GM23338 (cell line): ENCODE data around the gene LRRC4.

Experiments
- CREB1 ChIP-seq: fragments of 250-450 bp; sonication (Bioruptor Pico); IDR thresholded peaks from 2 replicates; pipeline ENCODE4 v1.5.0; 2020; ENCODE audit warnings: low read depth, mild to moderate bottlenecking, moderate library complexity
- EZH2 ChIP-seq: fragments of 200-600 bp; sonication (generic); IDR thresholded peaks from one replicate; pipeline ENCODE4 v1.8.0; 2017; ENCODE audit warnings: antibody characterized with exemption, mild to moderate bottlenecking, low read depth; ENCODE audit not compliant: unreplicated experiment
- EZH2phosphoT487 ChIP-seq: fragments of 200-600 bp; sonication (generic); IDR thresholded peaks from one replicate; pipeline ENCODE4 v1.8.1; 2018; ENCODE audit warnings: antibody characterized with exemption; ENCODE audit not compliant: unreplicated experiment
- JUNB ChIP-seq: IDR thresholded peaks from one replicate; pipeline ENCODE4 v1.6.1; 2016; ENCODE audit warnings: antibody characterized with exemption; ENCODE audit not compliant: unreplicated experiment
- NANOG ChIP-seq: IDR thresholded peaks from 2 replicates; pipeline ENCODE4 v1.6.1; 2016; ENCODE audit warnings: antibody characterized with exemption, borderline replicate concordance
- POLR2AphosphoS5 ChIP-seq: IDR thresholded peaks from 2 replicates; pipeline ENCODE4 v1.6.1; 2016; ENCODE audit warnings: antibody characterized with exemption, low read depth
- ZNF114 ChIP-seq: fragments of 250-450 bp; sonication (Bioruptor Pico); IDR thresholded peaks from 2 replicates; pipeline ENCODE4 v1.5.0; 2020; ENCODE audit warnings: mild to moderate bottlenecking, moderate library complexity
- ZNF331 ChIP-seq: fragments of 250-450 bp; sonication (Bioruptor Pico); IDR thresholded peaks from 2 replicates; pipeline ENCODE4 v1.5.0; 2020; ENCODE audit warnings: low read depth, mild to moderate bottlenecking, moderate library complexity
- TF ChIP-seq, protein P1 (sequence below), 2 experiments: fragments of 200-600 bp in 1 of 2; sonication (generic) in 1 of 2; conservative IDR thresholded peaks; 2 replicates each; pipeline versions ENCODE4 v1.5.1 to v1.6.1; 2016 to 2017; ENCODE audit warnings: antibody characterized with exemption in 2 of 2, low read depth in 2 of 2, mild to moderate bottlenecking in 2 of 2, moderate library complexity in 1 of 2
- TF ChIP-seq, protein P2 (sequence below): IDR thresholded peaks from one replicate; pipeline ENCODE4 v1.6.1; 2018; ENCODE audit warnings: antibody characterized with exemption; ENCODE audit not compliant: unreplicated experiment
- TF ChIP-seq, protein P3 (sequence below): fragments of 250-450 bp; sonication (Bioruptor Pico); IDR thresholded peaks from 2 replicates; pipeline ENCODE4 v1.5.0; 2020; ENCODE audit warnings: mild to moderate bottlenecking, moderate library complexity
- TF ChIP-seq, protein P4 (sequence below): IDR thresholded peaks from 2 replicates; pipeline ENCODE4 v1.6.1; 2016; ENCODE audit warnings: antibody characterized with exemption

DNA sequence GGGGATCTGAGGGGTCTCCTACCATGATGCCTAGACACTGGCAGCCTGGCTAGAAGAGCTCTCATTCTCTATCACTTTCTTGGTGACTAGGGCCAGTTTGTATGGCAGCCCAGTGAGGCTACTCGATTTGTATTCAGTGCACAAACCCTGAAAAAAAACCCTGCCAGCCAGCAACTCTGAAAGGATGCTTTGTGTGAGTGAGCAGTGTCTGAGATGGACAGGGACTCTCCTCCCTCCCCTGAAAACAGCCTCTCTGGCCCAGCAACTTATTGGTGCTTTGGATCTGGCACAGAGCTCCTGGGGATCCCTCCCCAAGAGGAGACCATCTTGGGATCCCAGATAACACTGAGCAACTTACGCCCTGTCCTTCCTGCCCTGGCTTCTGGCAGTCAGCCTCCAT, 10.8 kb upstream of the LRRC4 start:
- TF ChIP-seq, protein P1, sequence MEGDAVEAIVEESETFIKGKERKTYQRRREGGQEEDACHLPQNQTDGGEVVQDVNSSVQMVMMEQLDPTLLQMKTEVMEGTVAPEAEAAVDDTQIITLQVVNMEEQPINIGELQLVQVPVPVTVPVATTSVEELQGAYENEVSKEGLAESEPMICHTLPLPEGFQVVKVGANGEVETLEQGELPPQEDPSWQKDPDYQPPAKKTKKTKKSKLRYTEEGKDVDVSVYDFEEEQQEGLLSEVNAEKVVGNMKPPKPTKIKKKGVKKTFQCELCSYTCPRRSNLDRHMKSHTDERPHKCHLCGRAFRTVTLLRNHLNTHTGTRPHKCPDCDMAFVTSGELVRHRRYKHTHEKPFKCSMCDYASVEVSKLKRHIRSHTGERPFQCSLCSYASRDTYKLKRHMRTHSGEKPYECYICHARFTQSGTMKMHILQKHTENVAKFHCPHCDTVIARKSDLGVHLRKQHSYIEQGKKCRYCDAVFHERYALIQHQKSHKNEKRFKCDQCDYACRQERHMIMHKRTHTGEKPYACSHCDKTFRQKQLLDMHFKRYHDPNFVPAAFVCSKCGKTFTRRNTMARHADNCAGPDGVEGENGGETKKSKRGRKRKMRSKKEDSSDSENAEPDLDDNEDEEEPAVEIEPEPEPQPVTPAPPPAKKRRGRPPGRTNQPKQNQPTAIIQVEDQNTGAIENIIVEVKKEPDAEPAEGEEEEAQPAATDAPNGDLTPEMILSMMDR (conservative IDR thresholded peaks at IDR 0.05; ENCODE audit: low read depth in 2 of 2), result no peak
- TF ChIP-seq POLR2AphosphoS5, result no peak
- TF ChIP-seq EZH2, result no peak
- TF ChIP-seq, protein P2, sequence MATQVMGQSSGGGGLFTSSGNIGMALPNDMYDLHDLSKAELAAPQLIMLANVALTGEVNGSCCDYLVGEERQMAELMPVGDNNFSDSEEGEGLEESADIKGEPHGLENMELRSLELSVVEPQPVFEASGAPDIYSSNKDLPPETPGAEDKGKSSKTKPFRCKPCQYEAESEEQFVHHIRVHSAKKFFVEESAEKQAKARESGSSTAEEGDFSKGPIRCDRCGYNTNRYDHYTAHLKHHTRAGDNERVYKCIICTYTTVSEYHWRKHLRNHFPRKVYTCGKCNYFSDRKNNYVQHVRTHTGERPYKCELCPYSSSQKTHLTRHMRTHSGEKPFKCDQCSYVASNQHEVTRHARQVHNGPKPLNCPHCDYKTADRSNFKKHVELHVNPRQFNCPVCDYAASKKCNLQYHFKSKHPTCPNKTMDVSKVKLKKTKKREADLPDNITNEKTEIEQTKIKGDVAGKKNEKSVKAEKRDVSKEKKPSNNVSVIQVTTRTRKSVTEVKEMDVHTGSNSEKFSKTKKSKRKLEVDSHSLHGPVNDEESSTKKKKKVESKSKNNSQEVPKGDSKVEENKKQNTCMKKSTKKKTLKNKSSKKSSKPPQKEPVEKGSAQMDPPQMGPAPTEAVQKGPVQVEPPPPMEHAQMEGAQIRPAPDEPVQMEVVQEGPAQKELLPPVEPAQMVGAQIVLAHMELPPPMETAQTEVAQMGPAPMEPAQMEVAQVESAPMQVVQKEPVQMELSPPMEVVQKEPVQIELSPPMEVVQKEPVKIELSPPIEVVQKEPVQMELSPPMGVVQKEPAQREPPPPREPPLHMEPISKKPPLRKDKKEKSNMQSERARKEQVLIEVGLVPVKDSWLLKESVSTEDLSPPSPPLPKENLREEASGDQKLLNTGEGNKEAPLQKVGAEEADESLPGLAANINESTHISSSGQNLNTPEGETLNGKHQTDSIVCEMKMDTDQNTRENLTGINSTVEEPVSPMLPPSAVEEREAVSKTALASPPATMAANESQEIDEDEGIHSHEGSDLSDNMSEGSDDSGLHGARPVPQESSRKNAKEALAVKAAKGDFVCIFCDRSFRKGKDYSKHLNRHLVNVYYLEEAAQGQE, result no peak
- TF ChIP-seq, protein P3, sequence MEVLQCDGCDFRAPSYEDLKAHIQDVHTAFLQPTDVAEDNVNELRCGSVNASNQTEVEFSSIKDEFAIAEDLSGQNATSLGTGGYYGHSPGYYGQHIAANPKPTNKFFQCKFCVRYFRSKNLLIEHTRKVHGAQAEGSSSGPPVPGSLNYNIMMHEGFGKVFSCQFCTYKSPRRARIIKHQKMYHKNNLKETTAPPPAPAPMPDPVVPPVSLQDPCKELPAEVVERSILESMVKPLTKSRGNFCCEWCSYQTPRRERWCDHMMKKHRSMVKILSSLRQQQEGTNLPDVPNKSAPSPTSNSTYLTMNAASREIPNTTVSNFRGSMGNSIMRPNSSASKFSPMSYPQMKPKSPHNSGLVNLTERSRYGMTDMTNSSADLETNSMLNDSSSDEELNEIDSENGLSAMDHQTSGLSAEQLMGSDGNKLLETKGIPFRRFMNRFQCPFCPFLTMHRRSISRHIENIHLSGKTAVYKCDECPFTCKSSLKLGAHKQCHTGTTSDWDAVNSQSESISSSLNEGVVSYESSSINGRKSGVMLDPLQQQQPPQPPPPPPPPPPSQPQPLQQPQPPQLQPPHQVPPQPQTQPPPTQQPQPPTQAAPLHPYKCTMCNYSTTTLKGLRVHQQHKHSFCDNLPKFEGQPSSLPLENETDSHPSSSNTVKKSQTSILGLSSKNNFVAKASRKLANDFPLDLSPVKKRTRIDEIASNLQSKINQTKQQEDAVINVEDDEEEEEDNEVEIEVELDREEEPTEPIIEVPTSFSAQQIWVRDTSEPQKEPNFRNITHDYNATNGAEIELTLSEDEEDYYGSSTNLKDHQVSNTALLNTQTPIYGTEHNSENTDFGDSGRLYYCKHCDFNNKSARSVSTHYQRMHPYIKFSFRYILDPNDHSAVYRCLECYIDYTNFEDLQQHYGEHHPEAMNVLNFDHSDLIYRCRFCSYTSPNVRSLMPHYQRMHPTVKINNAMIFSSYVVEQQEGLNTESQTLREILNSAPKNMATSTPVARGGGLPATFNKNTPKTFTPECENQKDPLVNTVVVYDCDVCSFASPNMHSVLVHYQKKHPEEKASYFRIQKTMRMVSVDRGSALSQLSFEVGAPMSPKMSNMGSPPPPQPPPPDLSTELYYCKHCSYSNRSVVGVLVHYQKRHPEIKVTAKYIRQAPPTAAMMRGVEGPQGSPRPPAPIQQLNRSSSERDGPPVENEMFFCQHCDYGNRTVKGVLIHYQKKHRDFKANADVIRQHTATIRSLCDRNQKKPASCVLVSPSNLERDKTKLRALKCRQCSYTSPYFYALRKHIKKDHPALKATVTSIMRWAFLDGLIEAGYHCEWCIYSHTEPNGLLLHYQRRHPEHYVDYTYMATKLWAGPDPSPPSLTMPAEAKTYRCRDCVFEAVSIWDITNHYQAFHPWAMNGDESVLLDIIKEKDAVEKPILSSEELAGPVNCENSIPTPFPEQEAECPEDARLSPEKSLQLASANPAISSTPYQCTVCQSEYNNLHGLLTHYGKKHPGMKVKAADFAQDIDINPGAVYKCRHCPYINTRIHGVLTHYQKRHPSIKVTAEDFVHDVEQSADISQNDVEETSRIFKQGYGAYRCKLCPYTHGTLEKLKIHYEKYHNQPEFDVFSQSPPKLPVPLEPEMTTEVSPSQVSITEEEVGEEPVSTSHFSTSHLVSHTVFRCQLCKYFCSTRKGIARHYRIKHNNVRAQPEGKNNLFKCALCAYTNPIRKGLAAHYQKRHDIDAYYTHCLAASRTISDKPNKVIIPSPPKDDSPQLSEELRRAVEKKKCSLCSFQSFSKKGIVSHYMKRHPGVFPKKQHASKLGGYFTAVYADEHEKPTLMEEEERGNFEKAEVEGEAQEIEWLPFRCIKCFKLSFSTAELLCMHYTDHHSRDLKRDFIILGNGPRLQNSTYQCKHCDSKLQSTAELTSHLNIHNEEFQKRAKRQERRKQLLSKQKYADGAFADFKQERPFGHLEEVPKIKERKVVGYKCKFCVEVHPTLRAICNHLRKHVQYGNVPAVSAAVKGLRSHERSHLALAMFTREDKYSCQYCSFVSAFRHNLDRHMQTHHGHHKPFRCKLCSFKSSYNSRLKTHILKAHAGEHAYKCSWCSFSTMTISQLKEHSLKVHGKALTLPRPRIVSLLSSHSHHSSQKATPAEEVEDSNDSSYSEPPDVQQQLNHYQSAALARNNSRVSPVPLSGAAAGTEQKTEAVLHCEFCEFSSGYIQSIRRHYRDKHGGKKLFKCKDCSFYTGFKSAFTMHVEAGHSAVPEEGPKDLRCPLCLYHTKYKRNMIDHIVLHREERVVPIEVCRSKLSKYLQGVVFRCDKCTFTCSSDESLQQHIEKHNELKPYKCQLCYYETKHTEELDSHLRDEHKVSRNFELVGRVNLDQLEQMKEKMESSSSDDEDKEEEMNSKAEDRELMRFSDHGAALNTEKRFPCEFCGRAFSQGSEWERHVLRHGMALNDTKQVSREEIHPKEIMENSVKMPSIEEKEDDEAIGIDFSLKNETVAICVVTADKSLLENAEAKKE (CRISPR knock-in tag), result no peak
- TF ChIP-seq ZNF114 (CRISPR knock-in tag), result no peak
- no peak for TF ChIP-seq CREB1 (CRISPR knock-in tag)
- no peak for TF ChIP-seq EZH2phosphoT487
- no peak for TF ChIP-seq JUNB
- TF ChIP-seq, protein P4, sequence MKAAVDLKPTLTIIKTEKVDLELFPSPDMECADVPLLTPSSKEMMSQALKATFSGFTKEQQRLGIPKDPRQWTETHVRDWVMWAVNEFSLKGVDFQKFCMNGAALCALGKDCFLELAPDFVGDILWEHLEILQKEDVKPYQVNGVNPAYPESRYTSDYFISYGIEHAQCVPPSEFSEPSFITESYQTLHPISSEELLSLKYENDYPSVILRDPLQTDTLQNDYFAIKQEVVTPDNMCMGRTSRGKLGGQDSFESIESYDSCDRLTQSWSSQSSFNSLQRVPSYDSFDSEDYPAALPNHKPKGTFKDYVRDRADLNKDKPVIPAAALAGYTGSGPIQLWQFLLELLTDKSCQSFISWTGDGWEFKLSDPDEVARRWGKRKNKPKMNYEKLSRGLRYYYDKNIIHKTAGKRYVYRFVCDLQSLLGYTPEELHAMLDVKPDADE, result no peak
- no peak for TF ChIP-seq NANOG
- TF ChIP-seq ZNF331 (CRISPR knock-in tag), result no peak
